Skeletal muscle cell (primary cell): ENCODE measurements around the gene GPR146.

Experiments used
- DNase-seq: peaks from one replicate; pipeline ENCODE4 v3.0.0-alpha.2; 2010; ENCODE audit warnings: low read depth
- H3K4me3 ChIP-seq: 2 replicates; pipeline ENCODE4 v1.5.1; 2011; ENCODE audit warnings: low read depth, mild to moderate bottlenecking, control low read depth, low read length, moderate library complexity

GPR146 gene

DNA sequence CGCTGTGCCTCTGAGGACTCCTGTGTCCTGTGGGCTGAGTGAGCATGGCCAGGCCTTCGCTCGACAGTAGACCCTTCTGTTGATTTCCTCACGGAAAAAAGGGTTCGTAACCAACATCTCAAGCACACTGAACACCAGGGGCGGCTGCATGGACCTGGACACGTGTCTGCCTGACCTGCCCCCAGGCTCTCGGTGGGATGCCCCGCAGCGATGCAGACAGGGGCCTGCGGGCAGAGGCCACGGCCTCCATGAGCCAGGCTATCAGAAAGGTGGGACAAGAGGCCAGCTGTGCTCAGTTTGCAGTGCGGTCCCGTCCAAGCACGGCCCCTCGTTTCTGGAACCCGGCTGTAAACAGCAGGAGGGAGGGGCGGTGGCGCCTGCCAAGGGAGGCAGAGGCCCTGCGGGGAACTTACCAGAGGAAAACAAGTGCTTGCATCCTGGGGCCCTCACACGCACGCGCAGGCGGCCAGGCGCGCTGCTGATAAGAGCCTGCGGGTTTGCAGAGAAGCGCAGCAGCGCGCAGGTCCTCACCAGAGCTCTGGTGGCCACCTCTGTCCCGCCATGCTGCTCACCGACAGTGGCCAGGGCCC lies 10.6 kb downstream of the GPR146 start:
- H3K4me3 ChIP-seq = no peak overlapping the region
- DNase-seq = no peak

GRCh38 chr7:1055491-1055955 lies 11.2 kb downstream of the GPR146 start:
- no peak for DNase-seq
- no peak overlapping the region for H3K4me3 ChIP-seq

DNA sequence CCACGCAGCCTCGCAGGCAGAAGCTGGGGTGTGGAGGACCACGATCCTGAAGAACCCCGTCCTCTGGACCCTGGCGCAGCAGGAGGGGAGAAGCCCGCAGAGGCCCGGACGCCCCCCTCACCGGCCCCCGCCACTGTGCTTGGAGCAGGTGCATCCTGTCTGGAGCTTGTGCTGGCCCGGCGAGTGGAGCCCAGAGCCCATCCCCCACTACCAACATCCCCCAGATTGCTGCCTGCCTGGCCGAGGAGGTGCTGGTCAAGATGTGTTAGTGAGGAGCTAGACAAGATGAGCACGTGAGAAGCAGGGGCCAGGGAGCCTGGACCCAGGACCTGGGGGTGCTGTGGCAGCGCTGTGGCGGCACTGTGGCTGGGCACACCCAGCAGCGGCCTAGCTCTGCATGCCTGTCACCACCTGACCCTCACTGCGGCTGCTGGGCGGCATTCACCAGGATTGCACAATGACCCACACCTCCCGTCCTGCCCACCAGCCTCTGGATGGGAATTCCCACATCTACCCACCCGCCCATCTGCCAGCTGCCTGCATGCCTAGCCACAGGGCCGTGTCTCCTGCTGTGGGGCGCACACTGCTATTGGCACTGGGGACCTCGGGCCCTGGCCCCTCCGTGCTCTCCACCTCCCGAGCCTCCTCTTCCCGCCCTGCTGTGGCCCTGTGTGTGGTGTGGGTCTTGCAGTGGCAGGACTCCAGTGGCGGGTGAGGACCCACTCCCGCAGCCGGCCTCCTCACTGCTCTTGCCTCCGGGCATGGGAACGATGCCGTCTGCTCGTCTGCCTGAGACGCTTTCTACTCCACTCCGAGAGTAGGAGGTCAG lies 11.8 kb downstream of the GPR146 start:
- DNase-seq = no peak
- H3K4me3 ChIP-seq = no peak overlapping the region

DNA sequence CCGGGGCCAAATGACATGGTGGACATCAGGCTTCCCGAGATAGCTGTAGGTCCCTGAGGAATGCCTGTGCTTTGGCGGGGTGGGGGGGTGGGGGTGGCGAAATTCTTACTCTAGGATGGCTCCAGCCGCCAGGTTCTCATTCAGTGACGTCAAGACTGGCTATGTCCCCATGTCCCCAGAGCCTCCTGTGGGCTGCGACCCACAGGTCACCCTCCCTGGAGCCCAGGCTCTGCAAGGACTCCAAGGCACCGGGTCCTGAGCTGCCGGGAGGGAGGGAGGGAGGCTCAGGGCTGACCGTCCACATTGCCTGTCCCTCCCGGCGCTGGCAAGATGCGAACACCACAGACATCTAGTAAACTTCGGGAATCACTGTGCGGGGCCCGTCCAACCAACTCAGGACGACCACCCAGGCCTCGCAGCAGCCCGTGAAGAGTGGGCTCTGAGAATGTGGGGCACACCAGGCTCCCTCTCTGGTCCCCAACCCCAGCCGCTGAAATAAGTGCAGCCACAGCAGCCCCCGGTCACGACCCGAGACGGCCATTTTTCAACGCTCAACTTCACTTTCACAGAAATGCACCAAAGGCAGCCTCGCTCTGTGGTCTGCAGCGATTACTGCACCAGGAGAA lies 12.6 kb downstream of the GPR146 start:
- H3K4me3 ChIP-seq = no peak overlapping the region
- no peak for DNase-seq

DNA sequence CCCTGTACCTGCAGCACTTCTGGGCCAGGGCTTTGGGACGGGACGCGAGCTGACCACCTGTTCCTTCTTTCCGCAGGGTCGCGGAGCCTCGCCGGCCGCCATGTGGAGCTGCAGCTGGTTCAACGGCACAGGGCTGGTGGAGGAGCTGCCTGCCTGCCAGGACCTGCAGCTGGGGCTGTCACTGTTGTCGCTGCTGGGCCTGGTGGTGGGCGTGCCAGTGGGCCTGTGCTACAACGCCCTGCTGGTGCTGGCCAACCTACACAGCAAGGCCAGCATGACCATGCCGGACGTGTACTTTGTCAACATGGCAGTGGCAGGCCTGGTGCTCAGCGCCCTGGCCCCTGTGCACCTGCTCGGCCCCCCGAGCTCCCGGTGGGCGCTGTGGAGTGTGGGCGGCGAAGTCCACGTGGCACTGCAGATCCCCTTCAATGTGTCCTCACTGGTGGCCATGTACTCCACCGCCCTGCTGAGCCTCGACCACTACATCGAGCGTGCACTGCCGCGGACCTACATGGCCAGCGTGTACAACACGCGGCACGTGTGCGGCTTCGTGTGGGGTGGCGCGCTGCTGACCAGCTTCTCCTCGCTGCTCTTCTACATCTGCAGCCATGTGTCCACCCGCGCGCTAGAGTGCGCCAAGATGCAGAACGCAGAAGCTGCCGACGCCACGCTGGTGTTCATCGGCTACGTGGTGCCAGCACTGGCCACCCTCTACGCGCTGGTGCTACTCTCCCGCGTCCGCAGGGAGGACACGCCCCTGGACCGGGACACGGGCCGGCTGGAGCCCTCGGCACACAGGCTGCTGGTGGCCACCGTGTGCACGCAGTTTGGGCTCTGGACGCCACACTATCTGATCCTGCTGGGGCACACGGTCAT lies 13.3 kb downstream of the GPR146 start:
- no peak for DNase-seq
- no peak overlapping the region for H3K4me3 ChIP-seq

GRCh38 chr7:1058311-1058710 lies 14.0 kb downstream of the GPR146 start:
- DNase-seq = no peak
- no peak overlapping the region for H3K4me3 ChIP-seq

- no peak for DNase-seq
- no peak overlapping the region for H3K4me3 ChIP-seq
Observed at GRCh38 chr7:1058821-1059199, 14.5 kb downstream of the GPR146 start.

DNA sequence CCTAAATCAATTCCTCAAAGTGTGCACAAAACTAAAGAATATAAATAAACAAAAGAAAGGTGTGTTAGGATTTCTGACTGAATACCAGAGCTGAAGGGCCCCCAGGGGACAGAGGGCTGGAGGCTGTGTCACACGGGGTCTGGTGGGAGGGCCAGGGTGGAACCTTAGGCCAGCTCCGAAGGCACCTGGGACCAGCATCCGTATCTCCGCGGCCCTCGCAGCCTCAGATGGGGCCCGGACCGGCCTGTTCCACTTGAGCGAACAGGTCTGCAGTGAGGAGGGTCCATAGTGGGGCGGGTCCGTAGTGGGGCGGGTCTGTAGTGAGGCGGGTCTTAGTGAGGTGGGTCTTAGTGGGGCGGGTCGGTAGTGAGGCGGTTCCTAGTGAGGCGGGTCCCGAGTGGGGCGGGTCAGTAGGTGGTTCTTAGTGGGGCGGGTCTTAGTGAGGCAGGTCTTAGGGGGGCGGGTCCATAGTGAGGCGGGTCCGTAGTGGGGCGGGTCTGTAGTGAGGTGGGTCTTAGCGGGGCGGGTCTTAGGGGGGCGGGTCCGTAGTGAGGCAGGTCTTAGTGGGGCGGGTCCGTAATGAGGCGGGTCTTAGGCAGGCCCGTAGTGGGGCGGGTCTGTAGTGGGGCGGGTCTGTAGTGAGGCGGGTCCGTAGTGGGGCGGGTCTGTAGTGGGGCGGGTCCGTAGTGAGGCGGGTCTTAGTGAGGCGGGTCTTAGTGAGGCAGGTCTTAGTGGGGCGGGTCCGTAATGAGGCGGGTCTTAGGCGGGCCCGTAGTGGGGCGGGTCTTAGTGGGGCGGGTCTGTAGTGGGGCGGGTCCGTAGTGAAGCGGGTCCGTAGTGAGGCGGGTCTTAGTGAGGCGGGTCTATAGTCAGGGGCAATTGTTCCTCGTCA lies 15.1 kb downstream of the GPR146 start:
- H3K4me3 ChIP-seq = no peak overlapping the region
- DNase-seq = no peak

GRCh38 chr7:1060315-1061072 lies 16.1 kb downstream of the GPR146 start:
- no peak for DNase-seq
- H3K4me3 ChIP-seq = no peak overlapping the region

- no peak overlapping the region for H3K4me3 ChIP-seq
- DNase-seq = no peak
Observed at GRCh38 chr7:1061180-1061579, 16.8 kb downstream of the GPR146 start.

- H3K4me3 ChIP-seq = no peak overlapping the region
- DNase-seq = no peak
Observed at GRCh38 chr7:1062296-1063294, 18.2 kb downstream of the GPR146 start.

DNA sequence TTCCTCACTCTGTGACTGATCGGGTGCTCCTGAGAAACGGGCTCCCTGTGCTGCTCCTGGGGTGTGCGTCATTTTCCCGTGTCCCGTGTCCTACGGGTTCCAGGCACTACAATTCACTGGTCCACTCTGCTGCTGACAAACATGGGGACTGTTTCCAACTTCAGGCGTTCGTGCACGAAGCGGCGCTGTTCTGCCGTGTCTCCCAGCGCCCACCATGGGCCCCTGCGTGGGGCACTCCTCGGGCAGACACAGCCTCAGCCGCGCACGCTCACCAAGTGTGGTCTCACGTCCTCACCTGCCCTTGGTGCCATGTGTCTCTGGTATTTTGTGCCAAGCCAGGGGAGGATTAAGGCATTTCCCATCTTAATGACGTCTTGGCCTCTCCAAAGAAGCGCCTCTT lies 19.0 kb downstream of the GPR146 start:
- DNase-seq = no peak
- H3K4me3 ChIP-seq = no peak overlapping the region

- H3K4me3 ChIP-seq = no peak overlapping the region
- DNase-seq = no peak
Observed at GRCh38 chr7:1064581-1064980, 20.2 kb downstream of the GPR146 start.

- no peak overlapping the region for H3K4me3 ChIP-seq
- no peak for DNase-seq
Observed at GRCh38 chr7:1065263-1065584, 20.9 kb downstream of the GPR146 start.

- DNase-seq = no peak
- no peak overlapping the region for H3K4me3 ChIP-seq
Observed at GRCh38 chr7:1065585-1066241, 21.4 kb downstream of the GPR146 start.

GRCh38 chr7:1066242-1066588 lies 21.9 kb downstream of the GPR146 start:
- no peak for DNase-seq
- H3K4me3 ChIP-seq = no peak overlapping the region

DNA sequence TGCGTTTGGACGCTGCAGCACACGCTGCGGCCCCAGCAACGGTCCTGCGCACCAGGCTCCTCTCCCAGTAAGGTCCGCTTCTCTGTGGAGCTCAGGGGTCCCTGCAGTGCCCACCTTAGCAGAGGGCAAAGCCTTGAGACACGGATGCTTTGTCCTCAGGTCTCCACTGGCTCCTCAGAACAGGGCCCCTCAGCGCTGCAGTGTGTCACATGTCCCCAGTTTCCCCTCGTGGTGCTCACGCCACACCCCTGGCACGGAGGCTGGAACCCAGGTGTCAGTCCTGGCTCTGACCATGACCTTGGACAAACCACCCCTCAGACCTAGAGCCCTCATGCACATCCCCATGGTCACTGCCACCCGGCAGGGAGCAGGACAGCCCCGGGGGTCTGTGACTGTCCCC lies 23.7 kb downstream of the GPR146 start:
- H3K4me3 ChIP-seq = no peak overlapping the region
- no peak for DNase-seq
